ENCODE data around the gene TMC5.
A peak's percentile ranks its signal among the peaks of the same experiment; 100 is the strongest.
"Not testable (repeated sequence)": the region's sequence is repeated elsewhere in the genome, so short reads cannot be mapped to it uniquely, and the experiment has no call there.

TMC5 gene, protein sequence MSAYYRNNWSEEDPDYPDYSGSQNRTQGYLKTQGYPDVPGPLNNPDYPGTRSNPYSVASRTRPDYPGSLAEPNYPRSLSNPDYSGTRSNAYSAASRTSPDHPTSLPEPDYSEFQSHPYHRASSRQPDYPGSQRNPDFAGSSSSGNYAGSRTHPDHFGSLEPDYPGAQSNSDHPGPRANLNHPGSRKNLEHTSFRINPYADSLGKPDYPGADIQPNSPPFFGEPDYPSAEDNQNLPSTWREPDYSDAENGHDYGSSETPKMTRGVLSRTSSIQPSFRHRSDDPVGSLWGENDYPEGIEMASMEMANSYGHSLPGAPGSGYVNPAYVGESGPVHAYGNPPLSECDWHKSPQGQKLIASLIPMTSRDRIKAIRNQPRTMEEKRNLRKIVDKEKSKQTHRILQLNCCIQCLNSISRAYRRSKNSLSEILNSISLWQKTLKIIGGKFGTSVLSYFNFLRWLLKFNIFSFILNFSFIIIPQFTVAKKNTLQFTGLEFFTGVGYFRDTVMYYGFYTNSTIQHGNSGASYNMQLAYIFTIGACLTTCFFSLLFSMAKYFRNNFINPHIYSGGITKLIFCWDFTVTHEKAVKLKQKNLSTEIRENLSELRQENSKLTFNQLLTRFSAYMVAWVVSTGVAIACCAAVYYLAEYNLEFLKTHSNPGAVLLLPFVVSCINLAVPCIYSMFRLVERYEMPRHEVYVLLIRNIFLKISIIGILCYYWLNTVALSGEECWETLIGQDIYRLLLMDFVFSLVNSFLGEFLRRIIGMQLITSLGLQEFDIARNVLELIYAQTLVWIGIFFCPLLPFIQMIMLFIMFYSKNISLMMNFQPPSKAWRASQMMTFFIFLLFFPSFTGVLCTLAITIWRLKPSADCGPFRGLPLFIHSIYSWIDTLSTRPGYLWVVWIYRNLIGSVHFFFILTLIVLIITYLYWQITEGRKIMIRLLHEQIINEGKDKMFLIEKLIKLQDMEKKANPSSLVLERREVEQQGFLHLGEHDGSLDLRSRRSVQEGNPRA

DNA sequence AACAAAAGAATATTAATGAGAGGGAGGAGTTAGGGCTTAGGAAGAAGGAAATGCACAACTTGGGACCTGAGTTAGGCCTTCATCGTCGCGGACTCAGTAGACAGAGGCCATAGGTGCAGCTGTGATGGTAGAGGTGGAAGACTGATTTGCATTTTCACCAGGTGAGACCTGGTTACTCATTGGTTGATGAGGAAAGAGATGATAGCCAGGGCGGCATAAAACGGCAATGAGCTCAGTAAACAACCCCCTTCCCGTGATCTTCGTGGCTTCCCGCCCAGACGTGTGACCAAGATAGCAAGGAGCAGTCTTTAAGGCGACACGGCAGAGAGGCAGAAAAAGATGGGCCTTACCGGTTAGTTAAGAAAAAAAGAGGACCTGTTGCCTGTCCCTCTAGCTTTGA lies at the start of gene TMC5:
Gene TMC5, plus strand, starts transcription at position 244 of the 400 bp plus-strand sequence. CDS start 22,156 bp downstream, outside the sequence.
- no peak for DNase-seq

DNA sequence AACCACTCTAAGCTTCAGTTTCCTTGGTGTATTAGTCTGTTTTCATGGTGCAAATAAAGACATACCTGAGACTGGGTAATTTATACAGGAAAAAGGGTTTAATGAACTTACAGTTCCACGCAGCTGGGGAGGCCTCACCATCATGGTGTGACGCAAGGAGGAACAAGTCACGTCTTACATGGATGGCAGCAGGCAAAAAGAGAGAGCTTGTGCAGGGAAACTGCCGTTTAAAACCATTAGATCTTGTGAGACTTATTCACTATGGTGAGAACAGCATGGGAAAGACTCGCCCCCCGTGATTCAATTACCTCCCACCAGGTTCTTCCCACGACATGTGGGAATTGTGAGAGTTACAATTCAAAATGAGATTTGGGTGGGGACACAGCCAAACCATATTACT lies 45.1 kb upstream of the TMC5 start:
- not testable (repeated sequence) for DNase-seq

DNA sequence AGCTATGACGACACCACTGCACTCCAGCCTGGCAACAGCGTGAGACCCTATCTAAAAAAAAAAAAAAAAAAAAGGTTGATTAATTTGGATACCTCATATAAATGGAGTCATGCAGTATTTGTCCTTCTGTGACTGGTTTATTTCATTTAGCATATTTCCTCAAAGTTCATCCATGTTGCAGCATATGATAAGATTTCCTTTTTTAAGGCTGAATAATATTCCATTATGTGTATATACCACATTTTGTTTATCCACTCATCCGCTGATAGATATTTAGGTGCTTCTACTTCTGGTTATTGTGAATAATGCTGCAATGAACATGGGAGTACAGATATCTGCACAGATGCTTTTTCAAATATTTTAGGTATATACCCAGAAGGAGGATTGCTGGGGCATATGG lies 43.3 kb upstream of the TMC5 start:
- no peak for DNase-seq

DNA sequence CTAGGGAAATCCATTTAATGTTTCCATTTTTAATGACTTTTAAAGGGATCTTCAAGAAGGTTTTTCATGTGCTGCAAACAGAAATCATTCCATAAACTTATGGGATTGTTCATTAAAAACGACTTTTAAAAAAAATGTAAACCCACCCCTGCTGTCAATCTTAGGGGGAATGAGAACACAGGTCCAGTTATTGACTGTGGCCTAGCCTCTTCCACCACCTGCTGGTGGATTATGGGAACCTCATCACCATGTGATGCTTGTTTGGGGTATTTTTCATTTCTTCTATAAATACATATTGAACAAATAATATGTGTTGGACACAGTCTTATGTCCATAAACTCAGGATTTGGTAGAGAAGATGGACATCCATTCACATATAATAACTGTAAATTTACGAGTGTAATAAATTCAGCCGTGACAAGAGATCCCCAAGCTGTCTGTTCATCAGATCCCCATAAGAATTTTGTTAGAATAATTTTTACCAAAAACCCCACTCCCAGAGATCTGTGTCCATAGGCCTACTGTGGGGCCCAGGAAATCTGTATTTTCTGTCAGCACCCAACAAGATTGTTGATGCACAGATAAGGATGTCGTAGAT lies 42.0 kb upstream of the TMC5 start:
- peak; percentile 31 for DNase-seq

DNA sequence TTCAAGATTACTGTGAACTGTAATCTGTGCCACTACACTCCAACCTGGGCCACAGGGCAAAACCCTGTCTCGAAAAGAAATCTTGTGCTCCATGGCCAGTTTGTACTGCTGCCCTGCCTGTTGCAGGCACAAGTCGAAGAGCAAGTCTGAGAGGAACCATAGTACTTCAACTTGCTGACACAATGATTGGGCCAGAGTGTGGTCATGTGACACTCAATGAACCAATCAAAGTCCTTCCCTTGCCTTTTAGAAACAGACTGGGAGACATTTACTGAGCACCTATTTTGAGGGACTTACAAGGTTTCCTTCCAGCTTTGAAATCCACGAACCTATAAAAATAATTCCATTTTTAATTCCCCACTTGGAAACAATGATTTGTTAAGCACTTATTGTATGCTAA lies 39.8 kb upstream of the TMC5 start:
- DNase-seq: no peak

DNA sequence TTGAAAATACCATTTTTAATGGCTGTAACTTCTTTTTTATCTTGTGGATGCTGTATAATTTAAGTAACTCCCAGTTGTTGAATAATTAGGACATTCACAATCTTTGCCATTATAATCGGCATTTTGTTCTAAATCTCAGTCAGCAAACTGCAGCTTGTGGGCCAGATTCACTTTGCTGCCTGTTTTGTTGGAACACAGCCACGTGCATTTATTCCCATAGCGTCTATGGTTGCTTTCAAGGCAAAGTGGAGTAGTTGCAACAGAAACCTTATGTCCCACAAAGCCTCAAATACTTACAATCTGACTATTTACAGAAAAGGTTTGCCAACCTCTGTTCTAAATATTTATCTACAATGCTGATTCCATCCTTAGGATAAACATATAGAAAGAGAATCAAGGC lies 39.2 kb upstream of the TMC5 start:
- DNase-seq: no peak

DNA sequence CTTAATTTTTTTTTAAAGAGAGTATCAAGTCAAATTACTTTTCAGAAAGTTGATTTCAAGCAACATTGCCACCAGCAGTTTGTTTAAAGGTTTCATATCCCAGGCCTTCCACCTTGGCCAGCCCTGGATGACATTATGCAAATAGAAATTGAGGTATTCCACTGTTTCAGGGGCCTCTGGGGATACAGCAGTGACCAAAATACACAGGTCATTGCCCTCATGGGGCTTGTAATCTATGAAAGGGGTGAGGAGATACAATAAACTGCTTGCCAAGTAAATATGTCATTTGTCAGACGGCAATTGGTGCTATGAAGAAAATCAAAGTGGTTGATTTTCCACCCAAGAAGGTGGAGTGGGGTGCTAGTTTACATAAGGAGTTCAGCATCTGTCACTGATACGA lies 37.8 kb upstream of the TMC5 start:
- peak; percentile 41 for DNase-seq

DNA sequence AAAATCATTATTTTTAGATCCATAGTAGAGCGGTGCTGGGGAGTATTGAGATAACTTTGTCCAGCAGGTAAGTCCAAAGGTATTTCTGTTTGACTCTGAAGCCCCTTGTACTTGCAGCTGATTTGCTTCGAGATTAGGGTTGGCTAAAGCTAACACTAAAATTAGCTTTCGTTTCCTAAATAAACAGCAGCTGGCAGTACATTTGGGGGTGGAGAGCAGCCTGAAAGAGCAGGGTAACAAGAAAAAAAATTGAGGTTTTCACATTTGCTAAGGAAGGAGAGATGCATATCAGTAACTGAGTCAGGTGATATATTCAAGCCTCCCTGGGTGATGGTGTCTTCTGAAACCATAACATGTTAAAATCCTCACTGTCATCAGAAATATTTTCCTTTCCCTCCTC lies 37.4 kb upstream of the TMC5 start:
- peak; percentile 66 for DNase-seq

DNA sequence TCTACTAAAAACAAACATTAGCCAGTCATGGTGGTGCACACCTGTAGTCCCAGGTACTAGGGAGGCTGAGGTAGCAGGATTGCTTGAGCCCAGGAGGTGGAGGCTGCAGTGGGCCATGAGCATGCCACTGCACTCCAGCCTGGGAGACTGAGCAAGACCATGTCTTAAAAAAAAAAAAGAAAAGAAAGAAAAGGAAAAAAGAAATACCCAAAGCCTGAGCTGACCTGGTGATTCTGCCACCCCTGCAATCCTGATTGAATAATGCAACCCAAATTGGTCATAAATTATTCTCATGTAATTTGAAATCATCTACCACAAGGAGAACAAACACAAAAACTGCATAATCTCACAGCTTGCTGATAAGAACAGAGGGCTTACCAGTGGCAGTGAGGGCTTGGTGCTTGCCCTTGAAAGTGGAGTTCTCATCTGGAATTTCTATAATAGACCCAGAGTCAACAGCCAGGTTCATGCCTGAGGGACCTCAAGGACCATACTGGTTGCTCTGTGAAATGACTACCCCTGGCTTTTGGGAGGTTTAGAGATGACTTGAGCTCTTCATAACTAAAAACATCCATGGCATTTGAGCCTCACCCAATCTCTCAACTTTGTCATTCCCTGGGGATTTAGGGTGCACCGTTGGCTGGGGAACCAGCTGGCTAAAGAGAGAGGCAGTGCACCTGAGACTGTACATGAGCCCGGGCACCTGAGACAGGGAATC lies 35.4 kb upstream of the TMC5 start:
- DNase-seq: peak; percentile 55

DNA sequence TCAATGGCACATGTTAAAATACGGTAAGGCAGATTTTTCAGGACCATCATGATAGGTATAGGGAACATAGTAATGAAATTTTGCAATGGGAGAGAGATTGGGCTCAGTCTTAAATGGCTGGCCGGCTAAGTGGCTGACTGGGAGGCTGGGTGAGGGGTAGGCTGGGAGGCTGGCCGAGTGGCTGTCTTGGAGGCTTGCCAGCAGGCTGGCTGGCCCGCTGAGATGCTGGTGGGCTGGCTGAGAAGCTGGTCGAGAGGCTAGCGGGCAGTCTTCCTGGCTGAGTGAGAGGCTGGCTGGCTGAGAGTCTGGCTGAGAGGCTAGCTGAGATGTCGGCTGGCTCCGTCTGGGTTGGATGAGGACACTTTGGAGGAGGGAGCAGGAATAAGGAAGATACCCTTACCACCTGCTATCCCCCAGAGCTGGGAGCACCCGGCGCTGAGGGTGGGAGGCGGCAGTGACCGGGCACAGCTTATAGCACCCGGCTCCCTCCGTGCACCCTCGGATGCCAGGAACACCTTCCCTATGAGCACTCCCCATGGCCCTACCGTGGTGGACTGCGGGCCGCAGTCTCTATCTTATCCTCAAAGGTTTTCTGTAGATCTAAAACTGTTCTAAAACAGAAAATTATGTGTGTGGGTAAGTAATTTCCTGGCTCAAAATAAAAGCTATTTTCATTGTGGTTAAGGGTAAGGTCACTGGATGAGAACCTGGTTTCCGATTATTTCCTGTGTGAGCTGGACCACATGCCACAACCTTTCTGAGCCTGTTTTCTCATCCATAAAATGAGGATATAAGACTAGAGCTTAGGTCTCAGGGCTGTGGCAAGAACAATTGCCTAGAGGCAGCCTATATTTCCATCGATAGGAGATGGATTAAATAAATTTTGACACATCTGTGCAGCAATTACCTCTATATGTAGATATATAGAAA lies 34.5 kb upstream of the TMC5 start:
- DNase-seq: no peak

DNA sequence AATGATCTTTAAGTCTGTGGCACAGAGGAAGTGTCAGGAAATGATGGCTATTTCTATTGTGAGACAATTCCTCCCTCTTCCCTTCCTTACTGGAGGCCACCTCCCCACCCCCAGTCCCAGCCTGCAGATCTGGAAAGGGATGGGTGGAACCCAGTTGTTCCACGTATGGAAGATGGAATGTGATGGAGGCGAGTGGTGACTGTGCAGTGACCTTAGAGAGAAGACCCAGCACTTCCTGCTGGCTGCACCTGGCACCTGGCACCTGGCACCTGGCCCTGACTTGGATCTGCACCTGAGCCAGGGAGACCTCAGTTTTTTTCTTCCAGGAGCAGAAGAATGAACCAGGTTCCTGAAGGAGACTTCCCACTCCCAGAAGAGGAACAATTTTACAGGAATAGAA lies 33.0 kb upstream of the TMC5 start:
- peak; percentile 20 for DNase-seq

DNA sequence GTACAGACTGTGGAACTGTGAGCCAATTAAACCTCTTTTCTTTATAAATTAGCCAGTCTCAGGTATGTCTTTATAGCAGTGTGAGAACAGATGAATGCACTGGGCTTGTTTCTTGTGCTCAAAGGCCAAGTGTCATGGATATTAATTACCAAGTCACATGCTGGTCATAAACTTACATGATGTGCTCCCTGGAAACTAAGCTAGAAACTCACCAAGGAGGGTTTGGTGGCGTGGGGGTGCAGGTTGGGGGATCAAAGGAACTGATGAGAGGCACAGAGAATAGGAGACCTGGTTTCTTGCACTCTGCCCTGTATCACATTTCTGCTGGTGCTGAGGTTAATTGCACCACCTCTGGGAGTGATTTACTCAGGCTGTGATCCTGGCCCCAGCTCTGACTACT lies 31.2 kb upstream of the TMC5 start:
- no peak for DNase-seq

DNA sequence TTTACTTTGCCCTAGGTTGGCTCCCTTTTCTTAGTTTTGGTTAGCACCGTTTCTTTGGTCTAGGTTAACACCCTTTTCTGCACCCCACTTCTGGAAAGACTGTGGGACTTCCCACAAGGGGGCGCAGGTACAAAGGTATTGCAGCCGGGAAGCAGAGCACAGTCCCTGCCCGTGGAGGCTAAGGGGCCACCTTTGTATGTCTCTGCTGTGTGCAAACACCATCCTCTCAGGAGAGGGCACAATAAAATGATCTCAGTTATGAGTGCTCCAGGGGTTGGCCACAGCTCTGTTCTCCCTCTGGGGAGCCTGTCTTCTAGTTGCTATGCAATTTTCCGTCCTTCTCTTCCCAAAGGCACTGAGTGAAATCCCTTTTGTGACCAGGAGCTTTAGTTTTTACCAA lies 28.4 kb upstream of the TMC5 start:
- peak; percentile 27 for DNase-seq

DNA sequence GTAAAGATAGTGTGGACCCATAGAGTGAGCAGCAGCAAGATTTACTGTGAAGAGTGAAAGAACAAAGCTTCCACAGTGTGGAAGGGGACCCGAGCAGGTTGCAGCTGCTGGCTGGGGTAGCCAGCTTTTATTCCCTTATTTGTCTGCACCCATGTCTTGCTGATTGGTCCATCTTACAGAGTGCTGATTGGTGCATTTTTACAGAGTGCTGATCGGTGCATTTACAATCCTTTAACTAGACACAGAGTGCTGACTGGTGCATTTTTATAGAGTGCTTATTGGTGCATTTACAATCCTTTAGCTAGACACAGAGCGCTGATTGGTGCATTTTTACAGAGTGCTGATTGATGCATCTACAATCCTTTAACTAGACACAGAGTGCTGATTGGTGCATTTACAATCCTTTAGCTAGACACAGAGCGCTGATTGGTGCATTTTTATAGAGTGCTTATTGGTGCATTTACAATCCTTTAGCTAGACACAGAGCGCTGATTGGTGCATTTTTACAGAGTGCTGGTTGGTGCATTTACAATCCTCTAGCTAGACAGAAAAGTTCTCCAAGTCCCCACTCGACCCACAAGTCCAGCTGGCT lies 26.4 kb upstream of the TMC5 start:
- DNase-seq: not testable (repeated sequence)

DNA sequence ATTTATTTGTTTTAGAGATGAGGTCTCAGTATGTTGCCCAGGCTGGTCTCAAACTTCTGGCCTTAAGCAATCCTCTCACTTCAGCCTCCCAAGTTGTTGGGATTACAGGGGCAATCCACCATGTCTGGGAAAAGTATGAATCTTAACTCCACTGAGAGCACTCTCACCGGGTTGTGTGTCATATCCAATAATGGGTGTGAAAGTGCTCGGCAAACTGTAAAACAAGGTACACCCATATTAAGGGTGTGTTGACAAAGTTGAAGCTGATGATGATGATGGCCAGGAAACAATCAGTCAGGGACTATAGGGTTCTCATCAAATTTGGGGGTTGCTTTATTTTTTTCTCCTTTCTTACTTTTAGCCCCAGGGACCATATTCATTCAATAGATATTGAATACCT lies 25.3 kb upstream of the TMC5 start:
- no peak for DNase-seq

DNA sequence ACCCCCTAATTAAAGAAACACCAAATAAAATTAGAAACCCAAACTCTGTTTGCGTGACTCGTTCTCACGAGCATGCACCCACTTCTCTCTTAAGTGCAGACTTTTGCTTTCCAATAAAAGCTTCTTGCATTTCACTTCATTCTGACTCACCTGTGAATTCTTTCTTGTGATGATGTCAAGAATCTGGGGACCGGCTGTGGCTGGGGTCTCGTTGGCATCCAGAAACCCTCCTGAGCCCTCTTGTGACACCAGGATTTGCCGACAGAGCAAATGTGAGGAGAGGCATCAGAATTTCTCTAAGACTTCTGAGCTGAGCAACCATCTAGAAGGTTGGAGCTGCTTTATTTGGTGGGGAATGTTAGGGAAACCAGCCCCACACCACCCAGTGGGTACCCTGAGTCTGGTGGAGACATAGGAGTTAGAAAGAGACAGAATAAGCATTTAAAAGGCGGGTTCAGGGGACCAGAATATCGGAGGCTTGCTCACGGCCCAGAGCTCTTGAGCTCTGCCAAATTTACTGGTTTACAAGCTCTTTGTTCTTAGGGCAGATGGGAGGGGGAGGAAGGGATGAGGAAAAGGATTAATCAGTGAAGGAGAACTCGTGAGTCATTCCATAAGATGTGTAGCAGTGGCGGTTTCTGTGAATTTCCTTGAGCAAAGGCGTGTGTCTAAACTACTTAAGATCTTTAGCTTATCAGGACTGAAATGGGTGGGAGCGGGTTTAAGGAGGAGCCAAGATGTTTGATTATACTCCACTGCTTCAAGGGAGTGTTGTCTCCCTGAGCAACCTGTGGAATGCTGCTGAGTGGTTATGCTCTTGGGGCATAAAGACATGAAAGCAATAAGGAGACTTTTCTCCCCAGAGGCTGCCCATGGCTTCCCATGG lies 24.2 kb upstream of the TMC5 start:
- DNase-seq: no peak

DNA sequence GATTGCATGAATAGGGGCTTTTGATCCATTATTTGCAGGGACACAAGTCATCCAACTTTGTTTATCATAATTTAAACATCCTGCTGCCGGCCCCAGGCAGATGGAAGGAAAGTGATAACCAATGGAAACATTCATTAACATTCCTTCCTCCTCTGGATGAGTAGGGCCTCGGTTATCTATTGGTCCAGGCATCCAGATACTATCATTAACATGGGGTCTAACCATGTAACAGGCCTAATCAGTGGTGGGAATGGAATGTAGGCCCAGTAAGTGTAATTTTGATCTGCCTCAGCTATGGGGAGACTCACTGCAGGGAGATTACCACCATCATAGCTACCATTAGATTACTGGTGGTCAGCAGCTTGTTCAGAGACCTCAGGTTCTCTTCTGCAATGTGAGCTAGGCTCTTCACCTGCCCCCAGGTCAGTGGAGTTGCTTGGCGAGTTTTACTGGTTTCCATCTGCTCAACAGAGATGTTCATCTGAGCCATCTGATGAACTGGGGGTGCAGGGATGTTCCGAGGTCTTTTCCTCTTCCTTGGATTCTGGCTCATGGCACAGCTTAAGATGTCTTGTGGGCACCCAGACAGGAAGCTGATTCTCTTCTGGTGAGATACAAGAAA lies 21.9 kb upstream of the TMC5 start:
- not testable (repeated sequence) for DNase-seq

DNA sequence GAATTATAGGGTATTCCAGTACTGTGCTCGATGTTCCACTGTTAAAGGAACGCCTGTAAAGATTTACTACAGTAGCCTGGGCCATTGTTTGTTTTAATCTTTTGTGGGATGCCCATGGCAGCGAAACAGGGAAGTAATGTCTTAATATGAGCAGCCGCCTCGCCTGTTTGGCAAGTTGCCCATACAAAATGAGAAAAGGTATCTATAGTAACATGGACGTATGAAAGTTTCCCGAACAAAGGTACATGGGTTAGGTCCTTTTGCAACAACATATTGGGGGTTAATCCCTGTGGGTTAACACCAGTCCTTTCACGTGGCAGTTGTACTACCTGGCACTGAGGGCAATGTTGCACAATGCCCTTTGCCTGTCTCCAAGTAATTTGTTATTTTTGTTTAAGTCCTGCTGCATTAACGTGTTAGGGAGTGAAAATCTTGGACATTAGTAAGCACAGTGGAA lies 21.1 kb upstream of the TMC5 start:
- no peak for DNase-seq

DNA sequence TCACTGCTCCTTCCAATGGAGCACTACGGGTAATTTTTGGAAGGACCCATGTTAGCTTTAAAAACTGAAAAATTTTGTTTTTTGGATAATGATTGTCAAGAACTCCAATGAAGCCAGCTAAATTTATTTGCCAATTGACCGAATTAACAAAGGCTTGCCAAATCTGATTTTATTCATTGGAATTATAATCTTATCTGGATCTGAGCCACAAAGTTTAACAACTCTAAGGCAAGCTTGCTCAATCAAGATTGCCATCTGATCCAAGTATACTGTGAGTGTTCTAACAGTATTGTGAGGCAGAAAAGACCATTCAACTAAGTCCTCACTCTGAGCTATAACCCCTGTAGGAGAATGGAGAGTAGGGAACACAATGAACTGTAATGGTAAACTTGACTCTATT lies 20.3 kb upstream of the TMC5 start:
- not testable (repeated sequence) for DNase-seq

All from NCI-H2171 (cell line).